Mesenteric fat pad (tissue), 1 donor: ENCODE measurements around the gene E2F1. TPM values are rescaled to one million over a fixed set of nuclear protein-coding genes. Genes with fewer than 3 reads are reported as not detected.
"Not testable (repeated sequence)": the region's sequence is repeated elsewhere in the genome, so short reads cannot be mapped to it uniquely, and the experiment has no call there.

Experiments used
- DNase-seq: peaks from one replicate; pipeline ENCODE4 v3.0.0-alpha.2; 2020; ENCODE audit warnings: low spot score
- total RNA-seq: library from RNA; stranded (reverse); fragmentation: NEBNext Ultra II Directional; extraction: Animal tissue kit (Norgen Biotek cat#: 25700); gene quantifications from one replicate; pipeline ENCODE4 v1.2.1, GENCODE V29; 2021
- donor health status: DM: yes; HTN: yes; CAD: no.

E2F1 gene
- total RNA-seq, 1 donor from 2014 or later: 2.3 TPM

DNA sequence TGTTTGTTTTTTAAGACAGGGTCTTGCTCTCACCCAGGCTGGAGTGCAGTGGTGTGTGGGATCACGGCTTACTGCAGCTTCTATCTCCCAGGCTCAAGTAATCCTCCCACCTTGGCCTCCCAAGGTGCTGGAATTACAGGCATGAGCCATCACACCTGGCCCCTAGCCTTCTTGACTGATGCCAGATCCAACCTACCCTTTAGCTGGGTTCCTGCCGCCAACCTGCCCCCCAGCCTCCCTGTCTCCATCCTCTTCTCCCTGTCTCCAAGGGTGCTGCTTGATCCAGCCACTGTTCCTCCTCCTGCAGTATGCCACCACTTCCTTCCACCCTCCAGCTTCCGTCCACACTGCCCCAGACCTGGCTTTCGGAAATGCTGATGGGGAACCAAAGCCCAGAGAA is 27.3 kb downstream of the E2F1 start:
- no peak for DNase-seq

DNA sequence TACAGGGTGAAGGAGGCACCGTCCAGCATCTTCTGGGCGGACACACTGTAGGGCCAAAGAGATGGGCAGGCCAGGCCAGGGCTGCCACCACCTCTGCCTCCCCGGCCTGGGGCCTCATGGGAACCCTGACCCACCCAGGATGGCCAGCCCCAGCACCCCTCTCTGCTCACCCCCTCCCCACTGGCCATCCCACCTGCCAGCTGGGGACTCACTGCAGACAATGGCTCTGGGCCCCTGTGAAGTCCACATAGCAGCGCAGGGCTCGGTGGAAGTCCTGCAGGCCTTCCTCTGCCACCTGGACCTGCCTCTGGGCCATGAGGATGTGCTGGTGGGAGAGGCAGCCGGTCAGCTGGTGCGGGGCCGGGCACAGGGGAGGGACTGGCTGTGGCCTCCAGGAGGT is 27.7 kb downstream of the E2F1 start:
- no peak for DNase-seq

DNA sequence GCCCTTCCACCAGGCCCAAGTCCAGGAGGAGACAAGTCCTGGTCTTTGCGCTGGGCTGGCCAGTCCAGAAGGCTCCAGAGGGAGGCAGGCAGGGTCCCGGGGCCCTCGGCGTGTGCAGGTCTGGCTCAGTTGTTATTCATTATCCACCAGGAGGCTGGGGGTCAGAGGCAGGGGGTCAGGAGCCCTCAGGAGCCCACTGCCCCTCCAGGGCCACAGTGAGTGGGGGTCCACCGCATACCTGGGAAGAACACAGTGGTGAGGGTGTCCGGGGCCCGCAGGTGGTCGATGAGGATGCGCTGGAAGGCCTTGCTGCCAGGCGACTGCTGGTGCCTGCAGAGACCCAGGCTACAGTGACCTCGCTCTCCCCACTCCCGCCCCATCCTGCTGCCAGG is 28.5 kb downstream of the E2F1 start:
- DNase-seq: no peak

DNA sequence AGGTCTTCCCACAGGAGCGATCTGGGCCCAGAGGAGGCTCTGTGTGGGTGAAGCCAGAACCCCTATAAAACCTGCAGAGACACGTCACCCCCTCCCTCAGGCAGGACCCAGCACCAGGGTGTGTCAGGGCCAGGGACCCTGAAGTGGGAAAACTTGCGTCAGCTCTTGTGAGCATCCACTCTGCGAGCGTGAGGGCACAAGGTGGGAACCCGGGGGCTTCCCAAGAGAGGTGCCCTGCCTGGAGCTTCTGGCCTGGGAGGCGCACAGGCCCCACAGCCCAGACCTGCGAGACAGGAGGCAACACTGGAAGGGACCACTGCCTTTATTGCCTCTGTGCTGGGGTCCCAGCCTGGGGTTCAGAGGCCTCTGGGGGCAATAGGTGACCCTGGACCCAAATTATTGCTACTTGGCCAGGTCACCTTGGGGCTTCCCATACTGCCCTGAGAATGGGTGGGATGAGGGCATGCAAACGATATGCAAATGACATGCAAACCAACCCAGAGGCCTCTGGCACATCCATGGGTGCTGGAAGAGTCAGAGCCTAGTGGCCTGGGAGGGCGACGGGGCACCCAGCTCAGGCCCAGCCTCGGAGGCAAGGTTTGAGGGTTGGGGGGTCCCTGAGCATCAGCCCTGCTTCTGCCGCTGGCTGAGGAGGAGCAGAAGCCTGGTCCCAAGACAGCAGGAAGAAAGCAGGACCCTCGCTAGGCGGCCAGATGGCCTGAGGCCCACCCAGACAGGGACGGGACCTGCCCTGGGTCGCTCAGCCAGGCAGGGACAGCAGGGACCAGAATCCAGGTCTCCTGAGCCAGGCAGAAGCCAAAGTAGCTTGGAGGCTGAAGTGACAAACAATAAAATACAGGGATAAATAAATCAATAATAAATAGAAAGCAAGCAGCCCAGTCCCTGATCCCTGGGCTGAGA is 29.1 kb downstream of the E2F1 start:
- no peak for DNase-seq

DNA sequence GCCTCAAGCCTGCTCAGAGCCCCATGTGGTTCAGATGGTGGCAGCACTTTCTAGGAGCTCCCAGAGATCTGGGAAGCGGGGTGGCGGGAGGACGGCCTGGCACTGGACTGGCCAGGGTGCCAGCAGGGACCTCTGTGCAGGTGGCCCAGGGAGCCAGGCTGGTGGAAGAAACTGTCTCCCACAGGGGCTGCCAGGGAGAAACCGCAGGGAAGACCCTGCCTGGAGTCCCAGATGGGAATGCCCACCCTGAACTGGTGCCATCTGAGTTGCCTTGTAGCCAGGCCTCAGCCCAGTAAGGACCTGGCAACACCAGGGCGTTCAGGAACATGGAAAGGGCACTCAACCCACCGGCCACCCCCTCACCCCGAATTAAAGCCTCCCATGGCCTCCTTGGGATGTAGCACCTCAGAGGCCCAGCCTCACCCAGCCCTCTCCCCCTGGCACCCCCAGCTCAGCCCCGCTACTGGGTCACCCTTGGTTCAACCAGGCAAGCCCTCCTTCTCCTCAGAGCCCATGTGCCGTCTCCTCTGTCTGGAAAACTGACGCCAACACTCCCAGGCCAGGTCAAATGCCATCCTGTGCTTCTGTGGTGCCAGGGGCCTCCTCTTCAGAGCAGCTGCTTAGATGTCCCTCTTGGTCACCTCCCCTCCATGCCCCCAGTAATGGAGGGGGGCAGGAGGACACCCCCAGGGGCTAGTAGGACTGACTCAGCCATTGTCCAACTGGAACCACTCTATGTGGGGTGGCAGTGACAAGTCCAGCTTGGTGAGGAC is 30.0 kb downstream of the E2F1 start:
- DNase-seq: no peak

DNA sequence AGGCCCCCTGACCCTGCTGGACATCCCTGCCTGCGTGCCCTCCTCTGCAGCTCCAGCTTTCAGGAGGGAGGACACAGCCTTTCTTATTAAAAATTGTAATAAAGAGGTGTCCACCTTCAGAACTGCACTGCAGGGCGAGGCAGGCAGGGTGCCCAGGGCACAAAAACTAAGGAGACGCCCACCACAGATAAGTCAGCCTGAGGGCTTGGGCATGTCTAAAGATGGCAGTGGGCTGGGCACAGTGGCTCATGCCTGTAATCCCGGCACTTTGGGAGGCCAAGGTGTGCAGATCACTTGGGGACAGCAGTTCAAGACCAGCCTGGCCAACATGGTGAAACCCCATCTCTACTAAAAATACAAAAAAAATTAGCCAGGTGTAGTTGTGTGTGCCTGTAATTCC is 31.0 kb downstream of the E2F1 start:
- peak; percentile 55 for DNase-seq

DNA sequence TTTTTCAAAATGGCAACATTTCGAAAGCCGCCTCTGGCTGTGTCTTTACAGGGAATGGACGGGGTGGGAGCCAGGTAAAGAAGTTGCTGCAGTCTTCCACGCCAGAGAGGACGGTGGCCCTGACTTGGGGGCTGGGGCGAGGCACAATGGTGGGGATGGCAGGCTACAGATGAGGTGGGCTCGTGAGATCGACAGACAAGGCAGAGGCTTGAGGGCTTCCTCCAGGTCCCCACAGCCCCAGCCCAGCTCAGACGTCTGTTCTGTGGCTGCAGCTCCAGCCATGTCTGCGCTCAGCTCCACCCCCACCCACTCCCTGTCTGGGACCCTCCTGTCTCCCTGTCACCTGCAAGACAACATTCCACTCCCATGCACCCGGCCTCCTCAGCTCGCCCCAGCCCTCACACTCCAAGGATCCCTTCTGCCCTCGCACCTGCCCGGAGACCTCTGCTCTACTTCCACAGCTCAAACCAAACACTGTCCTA is 31.5 kb downstream of the E2F1 start:
- DNase-seq: peak; percentile 75

DNA sequence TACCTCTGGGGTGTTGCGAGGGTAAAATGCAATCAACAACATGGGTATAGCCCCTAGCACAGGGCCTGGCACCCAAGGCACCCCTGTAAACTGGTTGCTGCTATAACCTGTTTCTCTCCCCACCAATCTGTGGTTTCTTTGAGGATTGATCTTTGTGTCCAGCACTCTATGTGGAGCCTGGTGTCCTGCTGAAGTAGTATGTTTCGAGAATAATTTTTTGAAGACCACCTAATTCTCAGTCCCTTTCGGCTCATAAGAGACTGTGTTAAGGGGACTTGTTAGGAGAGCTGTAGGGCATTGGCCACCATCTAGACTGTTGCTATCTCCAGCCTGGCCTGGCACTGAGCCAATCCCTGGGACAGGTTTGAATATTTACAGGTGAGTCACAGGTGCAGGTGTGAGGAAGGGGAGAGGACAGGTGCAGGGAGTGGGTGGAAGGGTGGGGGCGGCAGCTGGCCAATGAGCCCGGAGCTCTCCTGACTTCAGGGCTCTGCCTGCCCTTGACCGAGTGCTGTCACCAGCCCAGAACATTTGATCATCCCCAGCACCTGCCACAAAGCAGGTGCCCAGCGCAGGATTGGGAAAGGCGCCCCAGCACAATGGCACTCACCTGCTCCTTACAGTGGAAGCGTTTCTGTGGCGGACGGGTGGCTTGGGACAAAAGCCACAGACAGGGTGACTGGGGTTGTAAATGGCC is 32.1 kb downstream of the E2F1 start:
- DNase-seq: no peak

DNA sequence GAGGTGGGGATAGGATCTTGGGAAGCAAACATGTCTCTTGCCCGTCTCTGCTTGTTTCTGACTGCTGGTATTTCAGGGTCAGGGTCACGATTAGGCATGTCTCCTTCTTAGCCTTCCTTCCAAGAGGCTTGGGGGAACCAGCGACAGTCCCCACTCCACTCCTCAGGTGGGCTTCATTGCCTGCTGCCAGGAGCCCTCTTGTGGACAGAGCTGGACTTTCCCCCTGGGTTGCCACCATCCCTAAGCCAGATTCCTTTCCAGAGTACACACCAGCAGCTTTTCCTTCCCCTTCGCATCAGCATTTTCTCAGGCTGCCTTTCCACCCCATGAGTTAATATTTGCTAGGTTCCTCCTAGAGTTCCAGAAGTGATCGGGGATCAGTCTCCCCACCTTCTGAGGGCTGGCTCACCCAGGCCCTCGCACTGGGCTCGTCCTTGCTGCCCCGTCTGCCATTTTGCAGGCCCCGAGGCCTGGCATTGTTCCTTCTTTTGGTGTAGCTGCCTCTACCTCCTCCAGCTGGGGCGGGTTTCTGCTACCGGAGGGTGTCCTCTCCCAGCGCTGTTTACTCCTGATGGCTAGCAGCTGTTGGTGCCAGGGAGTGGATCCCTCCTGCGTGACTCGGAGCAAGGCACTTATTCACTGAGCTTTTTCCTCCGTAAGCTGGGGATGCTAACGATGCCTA is 32.8 kb downstream of the E2F1 start:
- DNase-seq: no peak

DNA sequence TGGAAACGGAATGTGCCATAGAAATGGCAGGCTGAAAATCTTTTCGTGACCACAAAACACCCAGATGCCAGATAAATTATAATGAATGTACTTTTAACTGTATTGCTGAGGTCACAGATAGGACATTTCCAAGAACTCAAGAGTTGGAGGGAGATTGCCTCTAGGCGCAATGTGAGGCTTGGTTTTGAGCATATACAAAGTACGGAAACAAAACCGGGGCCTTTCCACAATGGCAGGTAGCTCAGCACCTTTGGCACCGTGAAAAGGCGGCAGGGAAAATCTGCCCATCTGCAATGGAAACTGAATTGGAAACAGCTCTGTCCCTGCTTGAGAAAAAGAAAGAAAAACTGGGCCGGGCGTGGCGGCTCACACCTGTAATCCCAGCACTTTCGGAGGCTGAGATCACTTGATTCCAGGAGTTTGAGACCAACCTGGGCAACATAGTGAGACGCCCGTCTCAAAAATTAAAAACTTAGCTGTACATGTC is 34.6 kb downstream of the E2F1 start:
- DNase-seq: no peak

DNA sequence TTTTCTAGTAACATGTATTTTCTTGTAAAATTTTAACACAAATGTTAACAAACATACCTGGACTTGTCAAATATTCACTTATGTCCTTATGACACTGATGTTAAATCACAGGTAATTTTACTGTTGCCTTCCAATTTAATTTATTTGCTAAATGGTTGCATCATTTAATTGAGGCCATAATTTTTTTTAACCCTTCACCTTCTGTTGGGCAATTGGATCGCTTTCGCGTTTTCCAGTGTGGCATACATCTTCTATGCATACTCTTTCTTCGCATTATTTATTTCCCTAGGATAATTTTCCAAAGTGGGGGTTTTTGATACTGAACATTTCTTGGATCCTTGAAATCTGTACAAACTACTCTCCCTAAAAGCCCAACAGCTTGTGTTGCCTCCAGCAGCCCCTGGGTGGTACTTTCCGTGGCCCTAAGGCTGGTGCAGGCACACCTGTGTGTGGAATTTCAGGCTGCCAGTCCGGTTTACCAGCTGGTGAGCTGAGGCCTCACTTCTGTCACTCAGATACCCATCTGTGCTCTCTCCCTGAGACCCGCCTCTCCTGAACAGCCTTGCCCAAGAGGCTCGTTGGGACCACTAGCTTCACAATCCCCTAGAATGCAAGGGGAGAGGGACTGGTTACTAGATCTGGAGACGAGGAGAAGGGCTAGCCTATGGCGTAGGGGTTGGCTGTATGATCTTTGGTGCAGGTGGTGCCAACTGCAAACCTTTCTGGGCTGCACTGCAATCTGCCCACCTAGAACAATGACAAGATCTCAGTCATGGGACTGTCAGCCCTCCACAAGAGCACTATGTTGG is 35.2 kb downstream of the E2F1 start:
- DNase-seq: no peak

DNA sequence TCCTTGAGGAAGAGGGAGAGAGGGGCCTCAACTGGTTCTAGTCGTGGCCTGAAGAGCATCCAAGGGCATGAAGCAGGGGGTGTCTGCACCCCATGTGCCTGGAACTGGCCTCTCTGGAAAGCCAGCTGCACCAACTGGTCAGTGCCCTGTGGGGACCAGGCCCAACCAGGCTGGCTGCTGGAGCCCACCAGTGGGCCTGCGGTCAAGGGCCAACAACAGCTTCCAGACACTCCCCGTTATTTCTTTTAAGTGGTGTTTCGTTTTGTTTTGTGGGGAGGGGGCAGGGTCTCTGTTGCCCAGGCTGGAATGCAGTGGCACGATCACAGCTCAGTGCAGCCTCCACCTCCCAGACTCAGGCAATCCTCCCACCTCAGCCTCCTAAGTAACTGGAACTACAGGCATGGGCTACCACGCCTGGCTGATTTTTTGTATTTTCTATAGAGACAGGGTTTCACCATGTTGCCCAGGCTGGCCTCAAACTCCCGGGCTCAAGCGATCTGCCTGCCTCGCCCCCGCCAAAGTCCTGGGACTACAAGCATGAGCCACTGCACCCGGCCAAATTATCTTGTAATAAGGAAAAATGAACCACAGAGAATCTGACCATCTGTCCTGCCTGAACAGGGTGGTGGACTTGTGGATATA is 36.0 kb downstream of the E2F1 start:
- DNase-seq: no peak

DNA sequence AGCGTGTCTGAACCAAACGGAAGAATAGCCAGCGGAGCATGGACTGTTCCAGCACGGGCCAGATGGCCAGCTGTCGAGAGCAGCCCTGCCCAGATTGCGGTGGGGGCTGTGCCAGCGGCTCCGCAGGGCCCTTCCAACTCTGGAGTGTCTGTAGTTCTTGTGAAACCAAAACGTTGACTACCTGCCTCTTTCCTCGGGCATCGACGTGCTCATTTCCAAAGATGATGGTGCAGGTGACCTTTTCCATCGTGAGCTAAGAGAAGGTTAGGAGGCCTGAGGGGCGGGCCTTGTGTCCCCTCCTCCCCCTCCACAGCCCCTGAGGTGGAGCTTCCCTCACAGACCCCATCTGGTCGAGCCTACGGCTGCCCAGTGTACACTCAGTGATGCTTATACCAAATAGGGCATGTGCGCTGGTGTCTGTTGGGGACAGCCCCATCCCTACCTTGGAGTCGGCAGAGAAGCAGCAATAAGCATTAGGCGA is 36.9 kb downstream of the E2F1 start:
- DNase-seq: no peak

DNA sequence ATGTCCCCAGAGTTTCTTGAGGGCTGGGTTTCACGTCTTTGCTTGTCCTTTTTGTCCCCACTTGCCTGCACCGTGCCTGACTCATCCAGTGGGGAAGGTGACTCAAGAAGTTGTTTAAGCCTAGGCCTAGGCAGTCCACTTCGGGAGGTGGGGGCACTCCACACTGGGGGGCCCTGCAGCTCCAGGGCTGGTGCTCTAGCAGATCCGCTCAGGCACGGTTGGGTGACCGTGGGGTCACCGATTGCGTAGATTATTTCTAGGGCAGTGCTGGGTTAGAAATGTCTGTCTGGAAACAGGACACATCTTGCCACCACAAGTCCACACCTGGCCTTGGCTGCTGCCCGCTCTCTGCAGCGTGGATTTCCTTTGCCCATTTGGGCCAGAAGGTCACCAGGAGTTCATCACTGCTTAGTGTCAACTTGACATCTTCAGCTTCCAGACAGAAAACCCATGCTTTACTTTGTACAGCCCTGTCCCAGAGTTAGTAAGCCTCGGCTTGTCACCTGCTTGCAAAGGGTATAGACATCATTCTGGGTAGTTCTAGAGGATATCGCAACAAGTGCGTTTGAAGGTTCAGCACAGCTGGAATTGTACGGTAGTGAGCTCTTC is 37.7 kb downstream of the E2F1 start:
- no peak for DNase-seq

DNA sequence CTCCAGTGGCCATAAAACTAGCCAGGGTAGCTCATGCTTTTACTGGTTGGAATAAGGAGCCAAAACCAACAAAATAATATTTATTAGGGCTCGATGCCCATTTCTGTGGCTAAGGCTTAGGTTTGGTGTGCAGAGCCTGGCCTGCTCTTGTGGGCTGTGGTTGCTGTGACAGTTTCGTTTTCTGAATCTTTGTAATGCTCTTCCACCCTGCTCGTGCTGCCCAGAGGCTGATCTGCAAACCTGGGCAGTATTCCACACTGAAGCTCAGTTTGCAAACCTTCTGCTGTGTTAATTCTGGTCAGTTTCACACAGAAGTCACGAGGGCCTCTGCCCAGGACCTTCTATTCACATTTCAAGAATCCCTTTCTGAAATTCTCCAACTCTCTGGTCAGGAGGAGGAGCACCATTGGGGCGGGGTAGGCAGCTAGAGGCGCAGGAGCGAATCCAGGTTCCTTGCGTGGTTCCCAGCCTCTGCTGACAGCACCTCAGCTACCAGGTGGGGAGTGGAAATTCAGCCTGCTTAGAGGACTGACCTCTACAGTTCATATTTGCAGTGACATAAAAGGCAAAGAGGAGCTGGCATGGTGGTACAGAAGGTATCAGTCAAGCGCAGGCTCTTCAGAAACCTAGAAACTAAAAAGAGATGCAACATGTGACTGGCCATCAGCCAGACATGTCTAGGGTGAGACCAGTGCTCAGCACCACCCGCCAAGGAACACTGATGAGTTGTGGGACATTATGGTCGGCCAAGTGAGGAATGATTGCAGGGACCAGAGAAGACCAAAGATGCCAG is 38.4 kb downstream of the E2F1 start:
- DNase-seq: no peak

DNA sequence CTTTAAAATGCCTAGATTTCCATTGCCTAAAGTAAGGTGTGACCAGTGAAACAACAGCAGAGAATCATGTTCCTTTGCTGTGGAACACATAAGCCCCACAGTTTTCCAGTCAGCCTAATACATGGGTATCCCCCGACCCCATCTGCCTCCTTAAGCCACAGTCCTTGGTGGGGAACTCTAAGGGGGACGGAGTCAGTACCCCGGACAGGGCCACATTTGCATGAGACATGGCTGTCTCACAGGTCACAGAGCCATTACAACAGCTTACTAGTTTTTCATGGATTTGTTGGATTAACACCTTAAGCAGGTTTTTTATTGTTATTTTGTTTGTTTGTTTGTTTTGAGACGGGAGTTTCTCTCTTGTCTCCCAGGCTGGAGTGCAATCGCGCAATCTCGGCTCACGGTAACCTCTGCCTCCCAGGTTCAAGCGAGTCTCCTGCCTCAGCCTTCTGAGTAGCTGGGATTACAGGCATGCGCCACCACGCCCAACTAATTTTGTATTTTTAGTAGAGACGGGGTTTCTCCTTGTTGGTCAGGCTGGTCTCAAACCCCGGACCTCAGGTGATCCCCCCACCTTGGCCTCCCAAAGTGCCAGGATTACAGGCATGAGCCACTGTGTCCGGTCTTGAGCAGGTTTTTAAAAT is 39.1 kb downstream of the E2F1 start:
- DNase-seq: not testable (repeated sequence)

DNA sequence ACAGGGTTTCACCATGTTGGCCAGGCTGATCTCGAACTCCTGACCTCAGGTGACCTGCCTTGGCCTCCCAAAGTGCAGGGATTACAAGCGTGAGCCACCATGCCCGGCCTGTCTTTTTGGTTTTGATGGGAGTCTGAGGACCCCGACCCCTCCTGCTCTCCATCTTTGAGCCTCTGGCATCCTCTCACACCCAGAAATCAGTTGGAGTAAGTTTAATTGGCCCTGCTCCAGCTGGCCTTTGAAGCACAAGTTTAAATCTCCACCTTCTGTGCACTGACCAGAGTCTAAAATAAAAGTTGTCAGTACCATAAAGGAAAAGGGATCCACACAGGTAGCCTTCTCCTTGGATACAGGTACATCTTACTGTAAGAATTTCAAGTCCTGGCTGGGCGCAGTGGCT is 40.0 kb downstream of the E2F1 start:
- DNase-seq: no peak

DNA sequence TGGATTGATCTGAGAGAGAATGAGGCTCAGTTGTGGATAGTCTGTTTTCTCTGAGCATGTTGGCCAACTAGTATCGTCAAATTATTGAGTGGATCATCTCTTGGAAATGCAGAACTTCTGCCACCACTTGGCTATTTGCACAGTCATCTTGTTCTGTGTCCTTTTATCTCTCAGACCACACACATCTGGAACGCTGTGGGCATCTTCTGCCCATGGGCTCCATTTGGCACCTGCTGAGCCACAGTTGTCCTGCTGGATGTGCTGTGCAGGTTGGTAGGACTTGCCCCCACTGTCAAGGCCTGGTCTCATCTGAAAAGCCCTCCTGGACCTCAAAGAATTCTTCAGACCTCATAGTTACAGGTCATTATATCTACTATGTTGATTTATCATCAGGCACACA is 40.8 kb downstream of the E2F1 start:
- DNase-seq: no peak
